Body of pancreas (tissue), 4 donors: ENCODE data around the gene CHST9.

Experiments
- CTCF ChIP-seq, 7 experiments: fragments of 450-650 bp in 4 of 7; fragments of 200-600 bp in 3 of 7; sonication (generic) in 3 of 7; IDR thresholded peaks; one replicate each; pipeline ENCODE4 v1.5.1; 2016 to 2019; ENCODE audit warnings: antibody characterized with exemption in 7 of 7
- POLR2A ChIP-seq, 3 donors: fragments of 450-650 bp; IDR thresholded peaks; one replicate each; pipeline ENCODE4 v1.6.1; 2016; ENCODE audit warnings: antibody characterized with exemption in 3 of 3, mild to moderate bottlenecking in 2 of 3

DNA sequence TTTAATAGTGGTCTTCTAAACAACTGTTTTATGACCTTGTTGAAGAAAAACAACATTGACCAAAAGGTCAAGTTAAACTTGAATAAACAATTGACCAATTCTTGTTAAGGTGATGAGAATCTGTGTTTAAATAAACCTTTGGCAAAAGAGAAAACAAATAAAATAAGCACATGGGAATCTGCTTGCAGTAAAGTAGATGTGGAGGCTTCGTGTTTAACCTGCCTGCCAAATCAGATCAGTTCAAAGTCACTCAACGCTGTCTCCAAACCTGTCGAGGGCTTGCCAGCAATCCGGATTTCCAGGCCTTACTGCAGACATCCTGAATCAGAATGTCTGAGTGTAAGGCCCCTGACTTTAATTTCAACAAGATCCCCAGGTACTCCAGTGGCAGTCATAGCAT, 264.5 kb downstream of the CHST9 start:
- TF ChIP-seq POLR2A (IDR thresholded peaks at IDR 0.05) (no peak), CTCF (IDR thresholded peaks at IDR 0.05) (no peak)
